GM19193 (cell line): ENCODE results near the gene CENPQ.

Source experiments
- POLR2A ChIP-seq: IDR thresholded peaks from 4 replicates; pipeline ENCODE4 v1.6.1; 2011; ENCODE audit not compliant: insufficient read depth, insufficient read length; ENCODE audit errors: extremely low read depth

The CENPQ gene

GRCh38 chr6:49462927-49463611 is at the start of gene CENPQ, which contains the start of gene MMUT:
TSS of gene CENPQ (plus strand) at chr6:49463370. CDS start at chr6:49470177, 6,807 bp downstream.
TSS of gene MMUT (minus strand) at chr6:49463253. CDS start at chr6:49459466, 3,787 bp downstream.
- peak; percentile 81 for TF ChIP-seq POLR2A

GRCh38 chr6:49415358-49415757 is 47.8 kb upstream of the CENPQ start:
- TF ChIP-seq POLR2A, result no peak

GRCh38 chr6:49416195-49416594 is 47.0 kb upstream of the CENPQ start:
- no peak for TF ChIP-seq POLR2A

GRCh38 chr6:49423817-49424216 is 39.4 kb upstream of the CENPQ start:
- TF ChIP-seq POLR2A, result no peak

GRCh38 chr6:49430187-49430586 is 33.0 kb upstream of the CENPQ start:
- no peak for TF ChIP-seq POLR2A

- no peak for TF ChIP-seq POLR2A
Observed at GRCh38 chr6:49430866-49431265, 32.3 kb upstream of the CENPQ start.

- TF ChIP-seq POLR2A, result no peak
Observed at GRCh38 chr6:49453221-49453620, 9.9 kb upstream of the CENPQ start.

GRCh38 chr6:49454787-49455709 is 8.1 kb upstream of the CENPQ start:
- TF ChIP-seq POLR2A, result no peak

- TF ChIP-seq POLR2A, result no peak
Observed at GRCh38 chr6:49457771-49458170, 5.4 kb upstream of the CENPQ start.

GRCh38 chr6:49462071-49462470 is 1.1 kb upstream of the CENPQ start:
- no peak for TF ChIP-seq POLR2A

GRCh38 chr6:49462599-49462926 is 607 bp upstream of the CENPQ start:
- TF ChIP-seq POLR2A, result no peak

- no peak for TF ChIP-seq POLR2A
Observed at GRCh38 chr6:49463612-49463967, 420 bp downstream of the CENPQ start.

GRCh38 chr6:49464691-49465090 is 1.5 kb downstream of the CENPQ start:
- no peak for TF ChIP-seq POLR2A

GRCh38 chr6:49468042-49468441 is 4.9 kb downstream of the CENPQ start:
- no peak for TF ChIP-seq POLR2A

- no peak for TF ChIP-seq POLR2A
Observed at GRCh38 chr6:49479308-49479970, 16.3 kb downstream of the CENPQ start.
